SU-DHL-6 (cell line): ENCODE data around the gene DBF4B.

Experiments used
- H2AFZ ChIP-seq: fragments of 200-600 bp; sonication (generic); 2 replicates; pipeline ENCODE4 v1.6.1; 2014; ENCODE audit warnings: low read depth, mild to moderate bottlenecking, moderate library complexity, mixed read lengths, antibody characterized with exemption, low read length; ENCODE audit not compliant: severe bottlenecking
- H3F3A ChIP-seq: fragments of 200-600 bp; shearing (Covaris generic); 2 replicates; pipeline ENCODE4 v1.6.0; 2016; ENCODE audit warnings: antibody characterized with exemption, mild to moderate bottlenecking; ENCODE audit not compliant: insufficient read depth
- H3K27ac ChIP-seq: fragments of 200-600 bp; sonication (generic); 2 replicates; pipeline ENCODE4 v1.5.1; 2016; ENCODE audit warnings: low read depth, mild to moderate bottlenecking, low read length, moderate library complexity, mixed read lengths
- H3K27me3 ChIP-seq: fragments of 200-600 bp; sonication (generic), shearing (Covaris generic); 2 replicates; pipeline ENCODE4 v1.6.0; 2014; ENCODE audit warnings: mild to moderate bottlenecking, low read length
- H3K36me3 ChIP-seq: fragments of 200-600 bp; sonication (generic); 2 replicates; pipeline ENCODE4 v1.6.1; 2014; ENCODE audit warnings: mild to moderate bottlenecking, low read length, mixed read lengths
- H3K4me2 ChIP-seq: fragments of 300-600, 200-600 bp; shearing (Covaris generic), sonication (generic); 2 replicates; pipeline ENCODE4 v1.6.0; 2014; ENCODE audit warnings: low read length, low read depth, mild to moderate bottlenecking; ENCODE audit not compliant: poor library complexity, severe bottlenecking
- H3K4me3 ChIP-seq: fragments of 200-600 bp; sonication (generic); 2 replicates; pipeline ENCODE4 v1.5.1; 2014; ENCODE audit warnings: antibody characterized with exemption, low read length, mild to moderate bottlenecking, mixed read lengths; ENCODE audit not compliant: insufficient read depth, poor library complexity, severe bottlenecking
- H3K79me2 ChIP-seq: fragments of 200-600 bp; sonication (generic); 2 replicates; pipeline ENCODE4 v1.6.1; 2014; ENCODE audit warnings: mild to moderate bottlenecking, low read length, moderate library complexity; ENCODE audit not compliant: insufficient read depth
- H3K9ac ChIP-seq: fragments of 200-600 bp; sonication (generic); 2 replicates; pipeline ENCODE4 v1.7.0; 2014; ENCODE audit warnings: mild to moderate bottlenecking, low read length
- H3K9me2 ChIP-seq: fragments of 200-600 bp; sonication (generic); replicated peaks from 2 replicates; pipeline ENCODE4 v1.6.1; 2014; ENCODE audit warnings: low read length; ENCODE audit not compliant: insufficient read depth
- H3K9me3 ChIP-seq: fragments of 200-600 bp; sonication (generic); 2 replicates; pipeline ENCODE4 v1.6.1; 2014; ENCODE audit warnings: low read length, mixed read lengths; ENCODE audit not compliant: insufficient read depth
- H4K20me1 ChIP-seq: fragments of 200-600 bp; sonication (generic); 2 replicates; pipeline ENCODE4 v1.6.1; 2014; ENCODE audit warnings: low read depth, mild to moderate bottlenecking, antibody characterized with exemption, low read length, moderate library complexity, mixed read lengths
- CTCF ChIP-seq: fragments of 200-600 bp; sonication (generic); IDR thresholded peaks from one replicate; pipeline ENCODE4 v1.5.1; 2017; ENCODE audit warnings: antibody characterized with exemption, mild to moderate bottlenecking, low read length, moderate library complexity; ENCODE audit not compliant: insufficient read depth, poor library complexity, severe bottlenecking
- EZH2phosphoT487 ChIP-seq: fragments of 200-600 bp; sonication (generic), shearing (Covaris generic); conservative IDR thresholded peaks from 2 replicates; pipeline ENCODE4 v1.6.1; 2018; ENCODE audit warnings: mild to moderate bottlenecking, antibody characterized with exemption, low read length, moderate library complexity, mixed read lengths

DBF4B gene

DNA sequence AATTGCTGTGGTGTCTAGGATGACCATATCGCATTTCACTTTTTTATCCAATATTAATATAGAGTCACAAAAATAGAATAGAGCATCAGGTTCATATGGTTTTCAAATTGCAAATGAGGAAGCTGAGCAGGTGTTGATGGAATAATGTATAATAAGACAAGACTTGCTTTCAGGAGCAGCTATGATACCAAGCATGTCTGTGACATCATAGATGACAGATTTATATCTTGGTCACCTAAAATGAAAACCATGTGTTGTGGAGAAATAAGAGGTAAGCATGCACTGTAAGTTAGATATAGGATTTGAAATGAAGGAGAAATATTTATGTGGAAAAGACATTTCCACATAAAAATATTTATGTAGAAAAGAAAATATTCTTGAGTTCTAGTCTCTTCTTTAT is 43.6 kb upstream of the DBF4B start:
- Histone ChIP-seq H2AFZ (no peak overlapping the region), H3K79me2 (no peaks in the 10 kb centered on the region), H3K4me3 (no peak overlapping the region), H3K27me3 (no peaks in the 10 kb centered on the region), H3K9me3 (no peaks in the 10 kb centered on the region), H3K9me2 (no peaks in the 10 kb centered on the region), H3K9ac (no peak overlapping the region), H4K20me1 (0 out of 2 replicates have a peak, but pooled peaks cover 5% of the 10 kb centered on the region), H3K27ac (no peak overlapping the region), H3K36me3 (no peaks in the 10 kb centered on the region), H3F3A (no peaks in the 10 kb centered on the region), H3K4me2 (no peak overlapping the region)
- TF ChIP-seq EZH2phosphoT487 = no peak

- no peaks in the 10 kb centered on the region for H3K9me2 ChIP-seq
- TF ChIP-seq CTCF = no peak
- no peak overlapping the region for H3K27ac ChIP-seq
- H3K79me2 ChIP-seq = no peaks in the 10 kb centered on the region
- H3K27me3 ChIP-seq = no peaks in the 10 kb centered on the region
- 0 out of 2 replicates have a peak, but pooled peaks cover 5% of the 10 kb centered on the region for H4K20me1 ChIP-seq
- H3K4me3 ChIP-seq = no peak overlapping the region
- no peak overlapping the region for H3K9ac ChIP-seq
- no peak overlapping the region for H3K4me2 ChIP-seq
- H3K9me3 ChIP-seq = no peaks in the 10 kb centered on the region
- no peak overlapping the region for H2AFZ ChIP-seq
- H3K36me3 ChIP-seq = no peaks in the 10 kb centered on the region
- H3F3A ChIP-seq = no peaks in the 10 kb centered on the region
Observed at GRCh38 chr17:44666006-44666405, 42.5 kb upstream of the DBF4B start.

DNA sequence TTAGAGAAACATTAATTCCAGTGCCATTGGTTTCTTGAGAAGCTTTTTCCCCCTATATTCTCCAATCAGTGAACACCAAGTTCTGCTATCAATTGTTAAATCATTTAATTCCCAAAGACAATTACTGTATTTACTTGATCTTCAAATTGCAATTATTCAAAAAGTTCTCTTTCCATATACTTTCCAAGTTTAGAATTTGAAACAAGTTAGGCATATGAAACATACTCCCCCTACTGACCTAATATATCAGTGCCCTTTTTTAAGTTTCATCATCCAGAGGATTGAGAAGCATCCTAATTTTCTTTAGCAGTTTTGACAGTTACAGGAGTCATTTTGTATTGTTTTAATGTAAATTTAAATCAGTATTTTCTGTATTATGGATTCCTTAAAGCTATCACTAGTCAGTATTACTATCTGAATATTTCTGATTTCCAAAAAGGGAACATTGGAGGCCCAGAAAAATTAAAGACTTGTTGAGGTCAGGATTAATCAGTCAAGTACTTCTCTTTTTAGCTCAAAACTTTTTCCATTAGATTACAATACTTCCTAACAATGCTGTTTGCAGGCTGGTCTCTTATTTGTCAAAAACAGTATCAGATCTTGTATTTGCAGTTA is 35.9 kb upstream of the DBF4B start:
- Histone ChIP-seq H3K79me2 (no peaks in the 10 kb centered on the region), H2AFZ (no peak overlapping the region), H3K9me2 (no peaks in the 10 kb centered on the region), H3K27ac (no peak overlapping the region), H3K4me2 (no peak overlapping the region), H3K27me3 (no peaks in the 10 kb centered on the region), H3K9ac (no peak overlapping the region), H3K36me3 (peaks cover 2% of the 10 kb centered on the region; the same call in 1 of the 2 replicates), H3K4me3 (no peak overlapping the region), H3K9me3 (no peaks in the 10 kb centered on the region), H3F3A (peaks cover 14% of the 10 kb centered on the region; the same call in 1 of the 2 replicates), H4K20me1 (no peaks in the 10 kb centered on the region; the same call in 1 of the 2 replicates)
- peak; percentile 50 for TF ChIP-seq CTCF
- no peak for TF ChIP-seq EZH2phosphoT487

DNA sequence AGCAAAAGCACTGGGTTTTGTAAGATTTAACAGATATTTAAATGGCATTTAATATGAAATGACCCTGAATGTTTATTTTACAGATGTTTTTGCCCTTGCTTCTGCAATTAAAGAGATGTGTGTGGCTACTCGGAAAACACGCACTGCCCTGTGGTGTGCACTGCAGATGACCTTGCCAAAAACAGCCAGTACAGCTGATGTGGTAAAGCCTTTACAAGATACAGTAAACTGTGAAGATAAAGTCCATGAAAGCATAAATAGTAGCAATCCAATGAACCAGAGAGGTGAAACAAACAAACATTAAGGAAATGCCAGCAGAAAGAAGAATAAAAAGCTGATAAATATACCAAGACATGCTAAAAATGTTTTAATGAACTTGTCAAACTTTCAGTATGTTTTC is 34.6 kb upstream of the DBF4B start:
- Histone ChIP-seq H3K27ac (no peak overlapping the region), H3K9me3 (no peaks in the 10 kb centered on the region), H3K9ac (no peak overlapping the region), H4K20me1 (no peaks in the 10 kb centered on the region; the same call in 1 of the 2 replicates), H3K27me3 (no peaks in the 10 kb centered on the region), H3K4me3 (no peak overlapping the region), H3K36me3 (peaks cover 2% of the 10 kb centered on the region; the same call in 1 of the 2 replicates), H3K9me2 (no peaks in the 10 kb centered on the region), H3K79me2 (no peaks in the 10 kb centered on the region), H3K4me2 (no peak overlapping the region), H2AFZ (no peak overlapping the region), H3F3A (peaks cover 14% of the 10 kb centered on the region; the same call in 1 of the 2 replicates)
- no peak for TF ChIP-seq CTCF
- TF ChIP-seq EZH2phosphoT487 = no peak
